Gastroesophageal sphincter (tissue), 4 donors: ENCODE results near the gene PRTG. TPM values are rescaled to one million over a fixed set of nuclear protein-coding genes. Genes with fewer than 3 reads are reported as not detected.

Experiments used
- ATAC-seq: fragments of 150-250 bp; one replicate; pipeline ENCODE4 v1.9.1; 2016; ENCODE audit warnings: mild to moderate bottlenecking, moderate library complexity
- H3K27ac ChIP-seq, 4 donors: fragments of 200-600 bp; sonication (generic) in 3 of 4; 1 replicate in 3 of 4; 2 replicates in 1 of 4; pipeline ENCODE4 v1.5.1; 2016 to 2019
- H3K27me3 ChIP-seq: fragments of 200-600 bp; sonication (generic); one replicate; pipeline ENCODE4 v1.5.1; 2019
- H3K36me3 ChIP-seq, 2 donors: fragments of 200-600 bp; sonication (generic); one replicate each; pipeline ENCODE4 v1.5.1; 2019; ENCODE audit warnings: control low read depth in 1 of 2
- H3K4me1 ChIP-seq, 3 donors: fragments of 200-600 bp; sonication (generic); 1 replicate in 2 of 3; 2 replicates in 1 of 3; pipeline ENCODE4 v1.5.1; 2016 to 2019; ENCODE audit warnings: control low read depth in 2 of 3
- H3K4me3 ChIP-seq, 2 donors: fragments of 200-600 bp; sonication (generic); one replicate each; pipeline ENCODE4 v1.5.1; 2019; ENCODE audit warnings: mild to moderate bottlenecking in 1 of 2, moderate library complexity in 1 of 2
- H3K9me3 ChIP-seq, 3 donors: fragments of 200-600 bp; sonication (generic); one replicate each; pipeline ENCODE4 v1.5.1; 2017 to 2019; ENCODE audit warnings: control low read depth in 2 of 3
- EP300 ChIP-seq: sonication (generic); formaldehyde crosslinking; IDR thresholded peaks from one replicate; pipeline ENCODE4 v1.6.1; 2017; ENCODE audit warnings: antibody characterized with exemption, mild to moderate bottlenecking
- POLR2A ChIP-seq, 2 donors: fragments of 450-650 bp; IDR thresholded peaks; one replicate each; pipeline ENCODE4 v1.6.1; 2017; ENCODE audit warnings: antibody characterized with exemption in 2 of 2, mild to moderate bottlenecking in 2 of 2, moderate library complexity in 1 of 2
- POLR2AphosphoS5 ChIP-seq: sonication (generic); formaldehyde crosslinking; IDR thresholded peaks from one replicate; pipeline ENCODE4 v1.6.1; 2017; ENCODE audit warnings: antibody characterized with exemption
- WGBS, 2 donors: methylation state at CpG; one replicate each; pipeline ENCODE4 v1.1.5; 2018; ENCODE audit warnings: low coverage in 1 of 2; 5-methylcytosine and 5-hydroxymethylcytosine counted together
- total RNA-seq, 4 donors: library from RNA; depleted of rRNA; stranded (reverse); fragments of >200 nt; gene quantifications; one replicate each; pipeline ENCODE4 v1.1.0, GENCODE V29; 2016
- TF ChIP-seq, protein P1 (sequence below), 4 experiments: fragments of 200-600 bp in 2 of 4; fragments of 450-650 bp in 2 of 4; sonication (generic) in 1 of 4; IDR thresholded peaks; one replicate each; pipeline ENCODE4 v1.5.1; 2017 to 2019; ENCODE audit warnings: antibody characterized with exemption in 4 of 4, mild to moderate bottlenecking in 2 of 4, moderate library complexity in 2 of 4

PRTG gene
- total RNA-seq, 4 donors from 2014 or later, result 0.81 to 3.3 (median 1.2) TPM

DNA sequence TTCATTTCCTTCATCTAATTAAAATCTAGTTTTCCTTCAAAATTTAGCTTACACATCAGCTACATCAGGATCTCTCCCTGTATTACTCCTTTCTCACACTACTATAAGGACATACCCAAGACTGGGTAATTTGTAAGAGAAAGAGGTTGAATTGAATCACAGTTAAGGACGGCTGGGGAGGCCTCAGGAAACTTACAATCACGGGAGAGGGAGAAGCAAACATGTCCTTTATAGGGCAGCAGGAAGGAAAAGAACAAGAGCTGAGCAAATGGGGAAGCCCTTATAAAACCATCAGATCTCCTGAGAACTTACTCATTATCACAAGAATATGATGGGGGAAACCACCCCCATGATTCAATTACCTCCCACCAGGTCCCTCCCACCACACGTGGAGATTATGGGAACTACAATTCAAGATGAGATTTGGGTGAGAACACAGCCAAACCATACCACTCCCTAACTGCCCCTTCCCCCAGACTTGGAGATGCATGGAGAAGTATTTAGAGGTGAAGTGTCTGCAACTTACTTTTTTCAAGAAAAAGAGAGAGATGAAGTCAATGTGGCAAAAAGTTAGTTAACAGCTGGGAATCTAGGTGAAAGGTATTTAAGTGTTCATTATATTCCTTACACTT lies 21.3 kb downstream of the PRTG start:
- no peak overlapping the region for H3K4me3 ChIP-seq
- H3K9me3 ChIP-seq, result peaks cover 0 to 10% (median 0%) of the 10 kb centered on the region in 3 donors
- H3K4me1 ChIP-seq, result no peaks in the 10 kb centered on the region
- no peak overlapping the region for H3K27ac ChIP-seq
- WGBS, 2 donors, result 11 to 39% methylated on average over 1 to 2 of the region's 3 CpGs
- no peak for TF ChIP-seq EP300
- TF ChIP-seq, protein P1, sequence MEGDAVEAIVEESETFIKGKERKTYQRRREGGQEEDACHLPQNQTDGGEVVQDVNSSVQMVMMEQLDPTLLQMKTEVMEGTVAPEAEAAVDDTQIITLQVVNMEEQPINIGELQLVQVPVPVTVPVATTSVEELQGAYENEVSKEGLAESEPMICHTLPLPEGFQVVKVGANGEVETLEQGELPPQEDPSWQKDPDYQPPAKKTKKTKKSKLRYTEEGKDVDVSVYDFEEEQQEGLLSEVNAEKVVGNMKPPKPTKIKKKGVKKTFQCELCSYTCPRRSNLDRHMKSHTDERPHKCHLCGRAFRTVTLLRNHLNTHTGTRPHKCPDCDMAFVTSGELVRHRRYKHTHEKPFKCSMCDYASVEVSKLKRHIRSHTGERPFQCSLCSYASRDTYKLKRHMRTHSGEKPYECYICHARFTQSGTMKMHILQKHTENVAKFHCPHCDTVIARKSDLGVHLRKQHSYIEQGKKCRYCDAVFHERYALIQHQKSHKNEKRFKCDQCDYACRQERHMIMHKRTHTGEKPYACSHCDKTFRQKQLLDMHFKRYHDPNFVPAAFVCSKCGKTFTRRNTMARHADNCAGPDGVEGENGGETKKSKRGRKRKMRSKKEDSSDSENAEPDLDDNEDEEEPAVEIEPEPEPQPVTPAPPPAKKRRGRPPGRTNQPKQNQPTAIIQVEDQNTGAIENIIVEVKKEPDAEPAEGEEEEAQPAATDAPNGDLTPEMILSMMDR (IDR thresholded peaks at IDR 0.05), result no peak
- TF ChIP-seq POLR2A (IDR thresholded peaks at IDR 0.05), result no peak
- TF ChIP-seq POLR2AphosphoS5, result no peak
- no peaks in the 10 kb centered on the region for H3K36me3 ChIP-seq
- H3K27me3 ChIP-seq, result peaks cover 5% of the 10 kb centered on the region
- ATAC-seq, result no peak

DNA sequence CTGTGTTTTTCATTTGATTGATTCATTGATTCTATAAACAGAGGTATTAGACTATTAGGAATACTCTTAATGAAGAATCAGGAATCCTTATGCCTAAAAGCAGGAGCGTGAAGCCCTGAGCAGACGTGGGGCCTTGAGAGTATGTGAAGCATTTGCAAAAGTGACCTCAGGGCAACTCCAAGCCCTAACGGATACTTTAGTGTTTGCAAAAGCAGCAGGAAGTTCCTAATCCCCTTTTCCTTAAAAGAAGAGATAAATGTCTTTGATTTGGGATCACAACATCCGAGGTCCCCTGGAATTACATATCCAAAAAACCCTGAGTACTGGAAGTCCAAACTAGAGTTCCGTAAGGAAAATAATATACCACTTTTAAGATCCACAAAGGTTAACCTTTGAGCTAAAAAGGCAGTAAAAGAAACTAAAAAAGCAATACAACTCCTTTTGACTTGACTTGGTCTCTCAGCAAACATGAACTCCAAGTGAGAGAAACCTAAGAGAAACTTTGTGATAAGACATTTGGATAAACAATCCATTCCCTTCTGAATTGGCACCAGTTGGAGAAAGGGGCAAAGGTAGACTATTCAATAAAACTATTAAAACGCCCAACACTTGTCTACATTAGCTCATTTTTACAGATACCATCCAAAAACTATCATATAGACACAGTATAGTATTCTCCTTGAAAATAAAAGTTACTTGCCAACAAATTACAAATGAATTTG lies 27.4 kb downstream of the PRTG start:
- H3K4me3 ChIP-seq, result no peak overlapping the region
- no peaks in the 10 kb centered on the region for H3K4me1 ChIP-seq
- no peaks in the 10 kb centered on the region for H3K9me3 ChIP-seq
- TF ChIP-seq EP300 (no peak), POLR2AphosphoS5 (no peak)
- no peaks in the 10 kb centered on the region for H3K27me3 ChIP-seq
- H3K27ac ChIP-seq, result no peak overlapping the region
- ATAC-seq, result no peak
- no peaks in the 10 kb centered on the region for H3K36me3 ChIP-seq
- 67 to 73% methylated on average over 4 of the region's 6 CpGs for WGBS, 2 donors

DNA sequence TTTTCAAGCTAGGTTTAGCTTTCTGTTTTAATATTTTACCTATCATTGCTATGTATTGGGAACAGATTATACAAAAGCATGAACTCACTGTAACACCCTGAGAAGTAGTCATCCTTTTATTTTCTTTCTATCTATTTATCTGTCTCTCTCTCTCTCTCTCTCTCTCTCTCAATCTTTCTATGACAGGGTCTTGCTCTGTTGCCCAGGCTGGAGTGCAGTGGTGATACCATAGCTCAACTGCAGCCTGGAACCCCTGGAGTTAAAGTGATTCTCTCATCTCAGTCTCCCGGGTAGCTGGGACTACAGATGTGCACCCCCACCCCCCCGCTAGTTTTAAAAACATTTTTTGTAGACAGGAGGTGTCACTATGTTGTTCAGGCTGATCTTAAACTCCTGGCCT lies 28.9 kb downstream of the PRTG start:
- ATAC-seq, result no peak
- 21% methylated on average over 2 of the region's 2 CpGs; no CpG with 5 or more reads in 1 of the 2 donors for WGBS, 2 donors
- H3K4me1 ChIP-seq, result no peaks in the 10 kb centered on the region
- no peaks in the 10 kb centered on the region for H3K27me3 ChIP-seq
- H3K36me3 ChIP-seq, result no peaks in the 10 kb centered on the region
- no peaks in the 10 kb centered on the region for H3K9me3 ChIP-seq
- no peak overlapping the region for H3K27ac ChIP-seq
- TF ChIP-seq POLR2AphosphoS5, result no peak
- TF ChIP-seq, protein P1 (IDR thresholded peaks at IDR 0.05), result no peak
- no peak for TF ChIP-seq POLR2A (IDR thresholded peaks at IDR 0.05)
- TF ChIP-seq EP300, result no peak
- H3K4me3 ChIP-seq, result no peak overlapping the region

DNA sequence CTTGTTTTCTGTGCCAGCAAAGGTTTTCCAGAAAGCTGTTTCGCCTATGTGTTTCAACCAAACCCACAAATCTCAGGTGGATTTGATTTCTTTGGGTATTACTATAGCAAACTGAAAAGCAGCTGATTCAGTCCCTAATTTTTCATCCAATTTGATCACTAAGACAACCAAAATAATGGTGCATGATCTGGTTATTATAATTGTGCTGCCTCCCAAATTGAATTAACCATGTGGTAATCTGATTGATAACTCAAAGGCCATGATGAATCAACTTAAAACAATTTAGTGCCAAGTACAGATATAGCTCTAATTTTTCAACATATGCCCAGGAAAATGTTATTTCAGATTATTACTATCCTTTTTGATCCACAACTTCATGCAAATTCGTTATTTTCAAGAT lies 30.6 kb downstream of the PRTG start:
- ATAC-seq, result no peak
- no peak overlapping the region for H3K27ac ChIP-seq
- H3K27me3 ChIP-seq, result no peaks in the 10 kb centered on the region
- H3K4me1 ChIP-seq, result no peaks in the 10 kb centered on the region
- H3K36me3 ChIP-seq, result no peaks in the 10 kb centered on the region
- no peak overlapping the region for H3K4me3 ChIP-seq
- H3K9me3 ChIP-seq, result no peaks in the 10 kb centered on the region
- TF ChIP-seq, protein P1 (IDR thresholded peaks at IDR 0.05), result no peak
- TF ChIP-seq EP300 (no peak), POLR2A (IDR thresholded peaks at IDR 0.05) (no peak), POLR2AphosphoS5 (no peak)
- WGBS, 2 donors, result 89 to 97% methylated on average over 2 of the region's 2 CpGs

DNA sequence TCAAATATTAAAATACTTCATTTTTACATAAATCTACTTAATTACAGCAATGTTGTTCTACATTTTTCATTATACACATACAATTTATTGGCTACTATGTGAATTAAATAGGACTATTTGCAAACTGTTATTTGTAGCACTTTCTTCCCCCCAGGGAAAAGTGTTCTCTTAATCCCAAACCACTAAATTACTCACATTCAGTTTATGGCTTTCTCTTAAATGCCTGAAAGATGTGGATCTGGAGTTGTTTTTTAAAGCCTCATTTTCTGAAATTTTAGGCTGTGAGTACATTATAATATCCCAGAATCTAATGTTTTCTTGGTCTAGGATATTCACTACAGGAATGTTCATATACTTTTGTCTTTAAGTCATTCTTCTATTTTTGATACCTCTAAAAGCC lies 32.7 kb downstream of the PRTG start:
- Histone ChIP-seq H3K4me3 (no peak overlapping the region), H3K36me3 (no peaks in the 10 kb centered on the region), H3K27me3 (no peaks in the 10 kb centered on the region), H3K4me1 (no peaks in the 10 kb centered on the region), H3K9me3 (no peaks in the 10 kb centered on the region), H3K27ac (no peak overlapping the region)
- ATAC-seq, result no peak
- TF ChIP-seq POLR2A (IDR thresholded peaks at IDR 0.05), result no peak
- TF ChIP-seq, protein P1 (IDR thresholded peaks at IDR 0.05), result no peak
- no peak for TF ChIP-seq EP300
- TF ChIP-seq POLR2AphosphoS5, result no peak
